IPS-18c (cell line): ENCODE measurements around the gene TAF5.
"Not testable (repeated sequence)": the region's sequence is repeated elsewhere in the genome, so short reads cannot be mapped to it uniquely, and the experiment has no call there.

ENCODE experiments used
- H3K4me3 ChIP-seq: 2 replicates; pipeline ENCODE4 v1.7.0; 2013; ENCODE audit warnings: low read depth, mild to moderate bottlenecking, low read length, moderate library complexity; ENCODE audit not compliant: insufficient read depth
- H3K9me3 ChIP-seq: one replicate; pipeline ENCODE4 v1.6.1; 2013; ENCODE audit warnings: mild to moderate bottlenecking, low read length, moderate library complexity; ENCODE audit not compliant: control insufficient read depth, insufficient read depth

TAF5 gene

GRCh38 chr10:103396067-103396788 lies 28.5 kb downstream of the TAF5 start, which contains the start of the genes ATP5MK and PDCD11:
Gene ATP5MK, minus strand, starts transcription at chr10:103396475. Its CDS starts 4,018 bp downstream, at chr10:103392457.
Gene PDCD11, plus strand, starts transcription at chr10:103396626. Its CDS starts 1,801 bp downstream, at chr10:103398427.
- H3K9me3 ChIP-seq, result no peaks in the 10 kb centered on the region
- H3K4me3 ChIP-seq, result peak within 1 kb of the TSS; percentile 100

- peak overlapping the region; percentile 100 for H3K4me3 ChIP-seq
Measured at GRCh38 chr10:103396789-103397087, 29.0 kb downstream of the TAF5 start.

DNA sequence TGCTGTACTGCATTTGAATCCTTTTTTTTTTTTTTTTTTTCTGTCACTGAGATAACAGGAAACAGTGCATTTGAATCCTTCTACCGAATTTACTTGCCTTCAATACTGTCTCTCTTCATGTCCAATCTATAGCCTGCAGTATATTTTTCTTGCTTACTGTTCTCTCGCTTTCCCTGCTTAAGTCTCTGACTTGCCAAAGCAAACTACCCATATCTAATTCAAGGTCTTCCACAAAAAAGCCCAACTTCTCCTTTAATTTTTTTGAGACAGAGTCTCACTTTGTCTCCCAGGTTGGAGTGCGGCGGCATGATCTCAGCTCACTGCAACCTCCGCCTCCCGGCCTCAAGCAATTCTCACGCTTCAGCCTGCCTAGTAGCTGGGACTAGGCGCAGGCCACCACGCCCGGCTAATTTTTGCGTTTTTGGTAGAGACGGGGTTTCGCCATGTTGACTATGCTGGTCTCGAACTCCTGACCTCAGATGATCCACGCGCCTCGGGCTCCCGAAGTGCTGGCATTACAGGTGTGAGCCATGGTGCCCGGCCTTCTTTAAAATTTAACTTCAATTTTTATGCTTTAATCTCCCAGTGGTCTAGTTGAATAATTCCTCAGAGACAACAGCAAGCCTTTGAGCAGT lies 29.5 kb downstream of the TAF5 start:
- H3K9me3 ChIP-seq, result no peaks in the 10 kb centered on the region
- H3K4me3 ChIP-seq, result peak overlapping the region; percentile 100

More at GRCh38 chr10:103396789-103397087, 29.0 kb downstream of the TAF5 start:
- no peaks in the 10 kb centered on the region for H3K9me3 ChIP-seq

DNA sequence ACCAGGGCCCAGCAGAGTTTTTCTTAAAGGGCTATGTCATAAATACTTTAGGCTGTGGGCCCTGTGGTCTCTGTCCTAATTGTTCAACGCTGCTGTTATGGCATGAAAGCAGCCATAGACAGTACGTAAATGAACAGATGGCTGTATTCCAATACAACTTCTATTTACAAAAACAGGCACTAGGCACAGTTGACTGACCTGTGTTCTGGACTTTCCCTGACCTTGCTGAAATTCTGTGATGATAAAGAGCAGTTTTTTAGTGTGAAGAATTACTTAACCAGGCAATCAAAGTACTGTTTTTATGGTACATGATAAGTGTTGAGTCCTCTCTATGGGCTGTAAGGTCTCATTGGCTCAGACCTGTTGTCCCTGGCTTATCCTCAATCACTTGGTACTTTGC lies 45.8 kb downstream of the TAF5 start:
- Histone ChIP-seq H3K4me3 (no peak overlapping the region), H3K9me3 (no peaks in the 10 kb centered on the region)

DNA sequence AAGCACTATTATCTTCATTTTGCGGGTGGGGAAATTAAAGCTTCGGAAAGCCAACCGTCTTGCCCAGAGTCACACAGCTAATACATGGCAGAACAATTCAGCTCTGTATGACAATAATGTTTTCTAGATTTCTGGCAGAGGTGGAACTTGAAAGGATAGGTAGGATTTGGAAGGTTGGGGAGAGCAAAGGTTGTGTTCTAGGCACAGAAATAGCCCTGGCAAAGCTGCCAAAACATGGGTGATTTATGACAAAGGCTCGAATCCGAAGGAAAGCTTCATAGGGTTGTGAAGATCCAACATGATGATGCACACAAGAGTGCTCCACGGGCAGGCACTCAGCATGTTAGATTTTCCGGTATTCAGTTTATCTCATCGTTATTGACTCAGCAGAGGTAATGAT lies 47.8 kb downstream of the TAF5 start:
- H3K4me3 ChIP-seq, result no peak overlapping the region
- H3K9me3 ChIP-seq, result no peaks in the 10 kb centered on the region

GRCh38 chr10:103416436-103417147 lies 48.8 kb downstream of the TAF5 start:
- H3K4me3 ChIP-seq, result no peak overlapping the region
- H3K9me3 ChIP-seq, result no peaks in the 10 kb centered on the region

DNA sequence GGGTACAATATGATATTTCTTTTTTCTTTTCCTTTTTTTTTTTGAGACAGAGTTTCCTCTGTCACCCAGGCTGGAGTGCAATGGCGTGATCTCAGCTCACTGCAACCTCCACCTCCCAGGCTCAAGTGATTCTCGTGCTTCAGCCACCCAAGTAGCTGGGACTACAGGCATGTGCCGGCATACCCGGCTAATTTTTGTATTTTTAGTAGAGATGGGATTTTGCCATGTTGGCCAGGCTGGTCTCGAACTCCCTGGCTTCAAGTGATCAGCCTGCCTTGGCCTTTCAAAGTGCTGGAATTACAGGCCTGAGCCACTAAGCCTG lies 49.3 kb downstream of the TAF5 start:
- H3K9me3 ChIP-seq, H3K4me3 ChIP-seq: not testable (repeated sequence)

GRCh38 chr10:103417601-103418000 lies 49.8 kb downstream of the TAF5 start:
- H3K9me3 ChIP-seq, result no peaks in the 10 kb centered on the region
- no peak overlapping the region for H3K4me3 ChIP-seq

GRCh38 chr10:103419101-103419500 lies 51.3 kb downstream of the TAF5 start:
- H3K4me3 ChIP-seq, result no peak overlapping the region
- H3K9me3 ChIP-seq, result no peaks in the 10 kb centered on the region

- no peak overlapping the region for H3K4me3 ChIP-seq
- H3K9me3 ChIP-seq, result peaks cover 2% of the 10 kb centered on the region
Measured at GRCh38 chr10:103423748-103424147, 56.0 kb downstream of the TAF5 start.

DNA sequence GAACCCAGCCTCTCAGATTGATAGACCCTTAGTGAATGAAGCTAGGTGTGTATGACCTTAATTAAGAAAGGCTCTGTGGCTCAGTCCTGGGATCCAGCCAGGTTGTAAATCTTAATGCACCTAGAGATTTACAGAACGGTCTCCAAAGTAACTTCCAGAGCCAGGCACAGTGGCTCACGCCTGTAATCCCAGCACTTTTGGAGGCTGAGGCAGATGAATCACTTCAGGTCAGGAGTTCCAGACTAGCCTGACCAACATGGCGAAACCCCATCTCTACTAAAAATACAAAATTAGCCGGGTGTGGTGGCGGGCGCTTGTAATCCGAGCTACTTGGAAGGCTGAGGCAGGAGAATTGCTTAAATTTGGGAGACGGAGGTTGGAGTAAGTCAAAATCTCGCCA lies 60.1 kb downstream of the TAF5 start:
- no peak overlapping the region for H3K4me3 ChIP-seq
- H3K9me3 ChIP-seq, result peaks cover 2% of the 10 kb centered on the region

DNA sequence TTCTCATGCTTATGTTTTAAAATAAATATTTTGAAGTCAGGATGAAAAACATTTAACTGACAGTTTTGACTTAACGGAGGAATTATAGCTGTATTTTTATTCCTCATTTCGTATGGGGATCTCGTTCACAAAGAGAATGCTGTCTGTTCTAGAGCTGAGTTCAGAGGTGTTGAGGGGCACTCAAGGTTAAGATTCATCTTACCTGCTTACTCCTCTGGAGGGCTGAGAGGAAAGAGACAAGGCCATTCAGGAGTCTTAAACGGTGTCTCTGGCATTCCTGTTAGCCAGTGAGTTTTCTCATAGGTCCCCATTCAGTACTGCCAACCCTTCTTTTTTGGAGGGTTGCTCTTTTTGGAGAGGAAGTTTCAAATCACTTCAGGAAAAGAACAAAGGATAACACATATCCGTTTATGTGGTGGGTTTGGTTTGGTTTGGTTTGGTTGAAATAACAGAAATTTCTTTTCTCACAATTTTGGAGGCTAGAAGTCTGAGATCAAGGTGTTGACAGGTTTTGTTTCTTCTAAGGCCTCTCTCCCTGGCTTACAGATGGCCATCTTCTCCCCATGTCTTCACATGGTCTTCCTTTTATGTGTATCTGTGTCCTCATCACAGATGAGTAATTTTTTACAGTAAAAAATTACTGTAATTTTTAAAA lies 61.3 kb downstream of the TAF5 start:
- Histone ChIP-seq H3K9me3 (peaks cover 2% of the 10 kb centered on the region), H3K4me3 (no peak overlapping the region)

DNA sequence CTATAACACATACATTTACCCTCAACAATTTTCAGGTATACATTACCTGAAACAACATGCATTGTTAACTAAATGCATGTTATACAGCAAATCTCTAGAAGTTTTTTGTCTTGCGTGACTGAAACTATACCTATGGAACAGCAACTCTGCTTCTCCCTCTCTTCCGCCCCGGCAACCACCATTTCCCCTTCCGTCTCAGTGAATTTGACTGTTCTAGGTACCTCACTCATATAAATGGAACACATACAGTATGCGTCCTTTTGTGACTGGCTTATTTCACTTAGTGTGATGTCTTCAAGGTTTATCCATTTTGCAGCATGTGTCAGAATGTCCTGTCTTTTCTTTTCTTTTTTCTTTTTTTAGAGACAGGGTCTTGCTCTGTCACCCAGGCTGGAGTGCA lies 61.9 kb downstream of the TAF5 start:
- Histone ChIP-seq H3K9me3 (peaks cover 2% of the 10 kb centered on the region), H3K4me3 (no peak overlapping the region)

GRCh38 chr10:103431902-103432301 lies 64.1 kb downstream of the TAF5 start:
- Histone ChIP-seq H3K9me3 (no peaks in the 10 kb centered on the region), H3K4me3 (no peak overlapping the region)

GRCh38 chr10:103433858-103434257 lies 66.1 kb downstream of the TAF5 start:
- no peaks in the 10 kb centered on the region for H3K9me3 ChIP-seq

More at GRCh38 chr10:103433858-103434257, 66.1 kb downstream of the TAF5 start:
- no peak overlapping the region for H3K4me3 ChIP-seq
